OCI-LY7 (cell line): ENCODE data around the gene STK32C. TPM values are rescaled to one million over a fixed set of nuclear protein-coding genes. Genes with fewer than 3 reads are reported as not detected.
A peak's percentile ranks its signal among the peaks of the same experiment; 100 is the strongest.

Experiments
- BruUV-seq: library from RNA; stranded (reverse); fragments of 400-500 nt; replicated peaks from 2 replicates; lab custom pipeline; 2021; lab: Mats Ljungman, UMichigan
- CTCF ChIA-PET: fragments of 300-600 bp; sonication (Branson Sonifier 250); formaldehyde crosslinking; loops from one replicate; lab custom pipeline; 2022; ENCODE audit warnings: antibody characterized with exemption; ENCODE audit not compliant: unreplicated experiment; lab: Charles Lee
- POLR2A ChIA-PET: fragments of 300-600 bp; sonication (Branson Sonifier 250); formaldehyde crosslinking; loops from one replicate; lab custom pipeline; 2022; ENCODE audit warnings: antibody characterized with exemption; lab: Charles Lee
- DNase-seq: peaks from one replicate; pipeline ENCODE4 v3.0.0-alpha.2; 2015; ENCODE audit warnings: low spot score
- H2AFZ ChIP-seq: fragments of 200-600 bp; sonication (generic), shearing (Covaris generic); 2 replicates; pipeline ENCODE4 v1.6.1; 2014; ENCODE audit warnings: mild to moderate bottlenecking, antibody characterized with exemption, low read length, moderate library complexity
- H3K27ac ChIP-seq: fragments of 200-600 bp; sonication (generic); 2 replicates; pipeline ENCODE4 v1.5.1; 2014; ENCODE audit warnings: mixed run types, low read depth, mild to moderate bottlenecking, moderate library complexity, low read length, inconsistent platforms; ENCODE audit not compliant: poor library complexity, severe bottlenecking
- H3K36me3 ChIP-seq: fragments of 200-600 bp; sonication (generic); 2 replicates; pipeline ENCODE4 v1.6.1; 2014; ENCODE audit warnings: mild to moderate bottlenecking, antibody characterized with exemption, low read length, moderate library complexity, mixed read lengths; ENCODE audit not compliant: insufficient read depth
- H3K4me1 ChIP-seq: fragments of 200-600 bp; sonication (generic); 2 replicates; pipeline ENCODE4 v1.5.1; 2014; ENCODE audit warnings: mild to moderate bottlenecking, low read length; ENCODE audit not compliant: insufficient read depth, poor library complexity, severe bottlenecking
- H3K4me2 ChIP-seq: fragments of 200-600 bp; sonication (generic); 2 replicates; pipeline ENCODE4 v1.6.1; 2014; ENCODE audit warnings: mild to moderate bottlenecking, low read length
- H3K4me3 ChIP-seq: fragments of 200-600 bp; sonication (generic); 2 replicates; pipeline ENCODE4 v1.5.1; 2014; ENCODE audit warnings: mild to moderate bottlenecking, low read depth, low read length; ENCODE audit not compliant: poor library complexity, severe bottlenecking
- H3K79me2 ChIP-seq: fragments of 200-600 bp; sonication (generic); 2 replicates; pipeline ENCODE4 v1.6.1; 2016; ENCODE audit warnings: low read depth, mild to moderate bottlenecking, low read length, moderate library complexity, mixed read lengths; ENCODE audit not compliant: insufficient read depth
- H3K9me2 ChIP-seq: fragments of 200-600 bp; sonication (generic); 2 replicates; pipeline ENCODE4 v1.6.1; 2016; ENCODE audit warnings: mild to moderate bottlenecking, low read length, mixed read lengths; ENCODE audit not compliant: insufficient read depth
- H3K9me3 ChIP-seq: fragments of 200-600 bp; sonication (generic); 2 replicates; pipeline ENCODE4 v1.6.1; 2014; ENCODE audit warnings: mild to moderate bottlenecking, mixed run types, low read length, mixed read lengths
- H4K20me1 ChIP-seq: fragments of 200-600 bp; sonication (generic); 2 replicates; pipeline ENCODE4 v1.6.1; 2014; ENCODE audit warnings: mild to moderate bottlenecking, antibody characterized with exemption, low read length, moderate library complexity, mixed read lengths; ENCODE audit not compliant: insufficient read depth
- CTCF ChIP-seq: fragments of 200-600 bp; sonication (generic); conservative IDR thresholded peaks from 2 replicates; pipeline ENCODE4 v1.5.1; 2014; ENCODE audit warnings: mild to moderate bottlenecking, antibody characterized with exemption, low read length, moderate library complexity, mixed read lengths
- EZH2phosphoT487 ChIP-seq: fragments of 200-600 bp; sonication (generic); IDR thresholded peaks from 2 replicates; pipeline ENCODE4 v1.6.1; 2018; ENCODE audit warnings: low read depth, borderline replicate concordance, mild to moderate bottlenecking, mixed run types, antibody characterized with exemption, low read length, moderate library complexity, mixed read lengths
- intact Hi-C: fragments of 100-400 bp; cut with micrococcal nuclease; formaldehyde crosslinking; loops from one replicate; pipeline ENCODE4 v1.10.0; 2022; ENCODE audit not compliant: unreplicated experiment
- total RNA-seq, 2 experiments: library from RNA; depleted of rRNA in 1 of 2; stranded (reverse); fragments of >200 nt in 1 of 2; shearing (Covaris generic) in 1 of 2; gene quantifications; 2 replicates each; pipeline ENCODE4 v1.2.3, GENCODE V29; 2014 to 2022

STK32C gene
- total RNA-seq, 2 experiments from 2014 or later: 13.1 to 30.4 TPM

- peak; percentile 23 for DNase-seq
- Histone ChIP-seq H3K79me2 (no peaks in the 10 kb centered on the region), H3K9me2 (no peaks in the 10 kb centered on the region), H3K27ac (peak overlapping the region; percentile 34), H3K36me3 (peaks cover 14% of the 10 kb centered on the region), H2AFZ (peak overlapping the region; percentile 62), H3K4me2 (peak overlapping the region; percentile 70), H3K9me3 (no peaks in the 10 kb centered on the region), H3K4me3 (peak overlapping the region; percentile 63), H4K20me1 (no peaks in the 10 kb centered on the region), H3K4me1 (peaks cover 66% of the 10 kb centered on the region)
- POLR2A ChIA-PET: no interaction called here
- no TSS peak for BruUV-seq
- TF ChIP-seq EZH2phosphoT487 (no peak), CTCF (no peak)
- intact Hi-C loops: no loop called here
- CTCF ChIA-PET: no interaction called here
Observed at GRCh38 chr10:132336919-132337407, 29.2 kb upstream of the STK32C start.

- no peak for DNase-seq
- Histone ChIP-seq H3K79me2 (peaks cover 3% of the 10 kb centered on the region; the same call in 1 of the 2 replicates), H3K9me3 (no peaks in the 10 kb centered on the region), H2AFZ (peak overlapping the region; percentile 62; the same call in 1 of the 2 replicates), H4K20me1 (no peaks in the 10 kb centered on the region), H3K27ac (no peak overlapping the region), H3K9me2 (no peaks in the 10 kb centered on the region), H3K4me2 (peak overlapping the region; percentile 70), H3K4me3 (peak overlapping the region; percentile 63), H3K36me3 (peaks cover 14% of the 10 kb centered on the region), H3K4me1 (peaks cover 58% of the 10 kb centered on the region)
- CTCF ChIA-PET: no interaction called here
- POLR2A ChIA-PET: no interaction called here
- no TSS peak for BruUV-seq
- intact Hi-C loops: no loop called here
- TF ChIP-seq EZH2phosphoT487: no peak
- no peak for TF ChIP-seq CTCF
Observed at GRCh38 chr10:132336064-132336746, 28.5 kb upstream of the STK32C start.
